IMR-90 (cell line): ENCODE results near the gene ITGA5.

Source experiments
- CEBPB ChIP-seq: IDR thresholded peaks from 2 replicates; pipeline ENCODE4 v1.6.1; 2012; ENCODE audit warnings: low read depth, low read length, improper control_type of control experiment
- POLR2A ChIP-seq: IDR thresholded peaks from 2 replicates; pipeline ENCODE4 v1.6.1; 2012; ENCODE audit warnings: mild to moderate bottlenecking, low read depth, low read length
- RAD21 ChIP-seq: IDR thresholded peaks from 2 replicates; pipeline ENCODE4 v1.6.1; 2012; ENCODE audit warnings: low read length, improper control_type of control experiment
- TF ChIP-seq, protein P1 (sequence below): conservative IDR thresholded peaks from 2 replicates; pipeline ENCODE4 v1.5.1; 2012; ENCODE audit warnings: mild to moderate bottlenecking, low read depth, low read length, improper control_type of control experiment

DNA sequence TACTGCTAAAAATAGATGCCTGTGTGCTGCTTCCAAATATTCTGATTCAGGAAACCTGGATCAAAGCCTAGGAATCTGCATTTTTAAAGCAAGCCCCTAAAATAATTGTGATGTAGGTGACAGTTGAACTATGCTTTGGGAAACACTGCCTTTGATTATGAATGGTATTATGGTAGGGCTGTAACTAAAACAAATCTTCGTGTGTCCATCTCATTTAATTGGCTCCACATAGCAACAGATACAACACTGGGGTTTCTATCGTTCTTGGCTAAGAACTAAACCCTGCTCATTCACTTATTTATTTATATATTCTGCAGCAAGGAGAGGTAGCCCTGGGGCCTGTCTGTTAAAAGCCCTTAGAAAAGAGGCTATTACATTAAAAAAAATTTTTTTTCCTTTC is 23.0 kb upstream of the ITGA5 start:
- TF ChIP-seq, protein P1, sequence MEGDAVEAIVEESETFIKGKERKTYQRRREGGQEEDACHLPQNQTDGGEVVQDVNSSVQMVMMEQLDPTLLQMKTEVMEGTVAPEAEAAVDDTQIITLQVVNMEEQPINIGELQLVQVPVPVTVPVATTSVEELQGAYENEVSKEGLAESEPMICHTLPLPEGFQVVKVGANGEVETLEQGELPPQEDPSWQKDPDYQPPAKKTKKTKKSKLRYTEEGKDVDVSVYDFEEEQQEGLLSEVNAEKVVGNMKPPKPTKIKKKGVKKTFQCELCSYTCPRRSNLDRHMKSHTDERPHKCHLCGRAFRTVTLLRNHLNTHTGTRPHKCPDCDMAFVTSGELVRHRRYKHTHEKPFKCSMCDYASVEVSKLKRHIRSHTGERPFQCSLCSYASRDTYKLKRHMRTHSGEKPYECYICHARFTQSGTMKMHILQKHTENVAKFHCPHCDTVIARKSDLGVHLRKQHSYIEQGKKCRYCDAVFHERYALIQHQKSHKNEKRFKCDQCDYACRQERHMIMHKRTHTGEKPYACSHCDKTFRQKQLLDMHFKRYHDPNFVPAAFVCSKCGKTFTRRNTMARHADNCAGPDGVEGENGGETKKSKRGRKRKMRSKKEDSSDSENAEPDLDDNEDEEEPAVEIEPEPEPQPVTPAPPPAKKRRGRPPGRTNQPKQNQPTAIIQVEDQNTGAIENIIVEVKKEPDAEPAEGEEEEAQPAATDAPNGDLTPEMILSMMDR, result no peak
- TF ChIP-seq CEBPB (no peak), POLR2A (no peak), RAD21 (no peak)
